Endothelial cell of umbilical vein (primary cell): ENCODE data around the gene CRP. TPM values are rescaled to one million over a fixed set of nuclear protein-coding genes. Genes with fewer than 3 reads are reported as not detected.

Experiments used
- BruUV-seq: library from RNA; stranded (reverse); fragments of 400-500 nt; replicated peaks from 2 replicates; lab custom pipeline; 2021; lab: Mats Ljungman, UMichigan
- CTCF ChIA-PET: fragments of 300-600, 350-600 bp; sonication (Branson Sonifier 250); formaldehyde crosslinking; loops from one replicate; lab custom pipeline; 2021; ENCODE audit warnings: antibody characterized with exemption, inconsistent platforms; lab: Charles Lee
- POLR2A ChIA-PET: fragments of 300-600, 350-600 bp; sonication (Branson Sonifier 250); formaldehyde crosslinking; loops from one replicate; lab custom pipeline; 2021; ENCODE audit warnings: antibody characterized with exemption, inconsistent platforms; lab: Charles Lee
- DNase-seq: peaks from one replicate; pipeline ENCODE4 v3.0.0-alpha.2; 2011; ENCODE audit warnings: low read depth, low spot score
- FAIRE-seq: peaks from 2 replicates; lab custom pipeline; 2011; peaks lifted over from hg19 to GRCh38; lab: Jason Lieb, UNC
- H2AFZ ChIP-seq: 2 replicates; pipeline ENCODE4 v1.6.0; 2012; ENCODE audit warnings: low read depth, low read length, control low read depth, inconsistent platforms
- H3K27ac ChIP-seq: 2 replicates; pipeline ENCODE4 v1.5.1; 2011; ENCODE audit warnings: low read depth, mild to moderate bottlenecking, control low read depth, low read length, moderate library complexity; ENCODE audit not compliant: insufficient read depth
- H3K27me3 ChIP-seq, 2 experiments: 2 replicates each; pipeline versions ENCODE4 v1.6.0 to v1.6.1; 2011; ENCODE audit warnings: low read length in 2 of 2, mixed read lengths in 1 of 2; ENCODE audit not compliant: control insufficient read depth in 2 of 2, insufficient read depth in 2 of 2
- H3K36me3 ChIP-seq, 2 experiments: 2 replicates in 1 of 2; 3 replicates in 1 of 2; pipeline ENCODE4 v1.5.1; 2011; ENCODE audit warnings: low read length in 2 of 2, mild to moderate bottlenecking in 1 of 2, moderate library complexity in 1 of 2; ENCODE audit not compliant: control insufficient read depth in 2 of 2, insufficient read depth in 2 of 2; ENCODE audit errors: extremely low read depth in 1 of 2
- H3K4me1 ChIP-seq: 3 replicates; pipeline ENCODE4 v1.5.1; 2011; ENCODE audit warnings: mild to moderate bottlenecking, low read length; ENCODE audit not compliant: control insufficient read depth, insufficient read depth; ENCODE audit errors: extremely low read depth
- H3K4me2 ChIP-seq: 2 replicates; pipeline ENCODE4 v1.6.1; 2011; ENCODE audit warnings: low read length, control low read depth, mixed read lengths; ENCODE audit not compliant: insufficient read depth
- H3K4me3 ChIP-seq, 3 experiments: fragments of 200-600 bp in 1 of 3; sonication (generic), shearing (Covaris generic) in 1 of 3; replicated peaks in 1 of 3; 2 replicates each; pipeline ENCODE4 v1.5.1; 2011 to 2016; ENCODE audit warnings: control low read depth in 3 of 3, low read length in 3 of 3, mild to moderate bottlenecking in 2 of 3, inconsistent platforms in 1 of 3, low read depth in 1 of 3, moderate library complexity in 1 of 3; ENCODE audit not compliant: insufficient read depth in 1 of 3
- H3K79me2 ChIP-seq: 2 replicates; pipeline ENCODE4 v1.6.0; 2012; ENCODE audit warnings: low read length, inconsistent platforms; ENCODE audit not compliant: control insufficient read depth, insufficient read depth
- H3K9ac ChIP-seq: replicated peaks from 2 replicates; pipeline ENCODE3; 2011; ENCODE audit warnings: low read length, control low read depth; ENCODE audit not compliant: insufficient read depth; ENCODE audit errors: extremely low read depth
- H3K9me1 ChIP-seq: replicated peaks from 3 replicates; pipeline ENCODE4 v1.6.0; 2011; ENCODE audit warnings: mild to moderate bottlenecking, low read length; ENCODE audit not compliant: control insufficient read depth, insufficient read depth; ENCODE audit errors: extremely low read depth
- H3K9me3 ChIP-seq: replicated peaks from 2 replicates; pipeline ENCODE4 v1.5.1; 2012; ENCODE audit warnings: low read length, inconsistent platforms; ENCODE audit not compliant: control insufficient read depth, insufficient read depth
- H4K20me1 ChIP-seq: replicated peaks from 2 replicates; pipeline ENCODE3; 2011; ENCODE audit warnings: mild to moderate bottlenecking, low read length; ENCODE audit not compliant: control insufficient read depth, insufficient read depth; ENCODE audit errors: extremely low read depth
- CTCF ChIP-seq, 2 donors: IDR thresholded peaks; 1 replicate in 1 of 2; 2 replicates in 1 of 2; pipeline ENCODE4 v1.5.1; 2011; ENCODE audit warnings: low read length in 2 of 2, mild to moderate bottlenecking in 2 of 2, moderate library complexity in 2 of 2, control low read depth in 1 of 2, inconsistent platforms in 1 of 2, low read depth in 1 of 2; ENCODE audit not compliant: insufficient read depth in 1 of 2; ENCODE audit errors: extremely low read depth in 1 of 2
- EZH2 ChIP-seq: IDR thresholded peaks from 2 replicates; pipeline ENCODE4 v1.6.1; 2012; ENCODE audit warnings: borderline replicate concordance, low read depth, mild to moderate bottlenecking, moderate library complexity, low read length, inconsistent platforms; ENCODE audit not compliant: severe bottlenecking
- FOS ChIP-seq: IDR thresholded peaks from 2 replicates; pipeline ENCODE4 v1.6.1; 2011; ENCODE audit warnings: mild to moderate bottlenecking, low read length, moderate library complexity, borderline replicate concordance; ENCODE audit not compliant: insufficient read depth
- GATA2 ChIP-seq: IDR thresholded peaks from 2 replicates; pipeline ENCODE4 v1.7.0; 2011; ENCODE audit warnings: low read depth, mild to moderate bottlenecking, moderate library complexity, mixed read lengths, low read length; ENCODE audit not compliant: insufficient read length, insufficient read depth
- JUN ChIP-seq: IDR thresholded peaks from 2 replicates; pipeline ENCODE4 v1.6.1; 2011; ENCODE audit warnings: borderline replicate concordance, low read depth; ENCODE audit not compliant: insufficient read length, insufficient read depth
- MAX ChIP-seq: IDR thresholded peaks from 2 replicates; pipeline ENCODE4 v1.6.1; 2011; ENCODE audit not compliant: insufficient read depth, insufficient read length
- MYC ChIP-seq: IDR thresholded peaks from one replicate; pipeline ENCODE4 v1.6.1; 2011; ENCODE audit warnings: mild to moderate bottlenecking, low read depth, low read length
- POLR2A ChIP-seq: IDR thresholded peaks from 2 replicates; pipeline ENCODE4 v1.6.1; 2012; ENCODE audit warnings: low read depth, mild to moderate bottlenecking, control low read depth, low read length
- POLR2AphosphoS5 ChIP-seq: IDR thresholded peaks from 2 replicates; pipeline ENCODE4 v1.6.1; 2012; ENCODE audit warnings: low read depth, mild to moderate bottlenecking, control low read depth, low read length, moderate library complexity; ENCODE audit not compliant: insufficient read depth
- dilution Hi-C: fragments of 300-500 bp; cut with MboI; formaldehyde crosslinking; loops from one replicate; pipeline ENCODE4 v1.15.0; 2019; ENCODE audit warnings: low sequenced_read_pairs; ENCODE audit not compliant: extremely low pct_ligation_motif_present
- intact Hi-C: fragments of 100-400 bp; cut with micrococcal nuclease; formaldehyde crosslinking; loops from one replicate; pipeline ENCODE4 v1.10.0; 2022
- polyA plus RNA-seq, 4 experiments: library from polyadenylated mRNA; depleted of rRNA in 3 of 4; stranded (reverse) in 3 of 4; unstranded in 1 of 4; fragments of >200 nt; gene quantifications; 2 replicates each; pipeline versions ENCODE4 v1.2.1 to v1.2.3, GENCODE V29; 2011 to 2012; ENCODE audit warnings: missing spikeins in 1 of 4
- total RNA-seq: library from RNA; stranded (reverse); gene quantifications from 2 replicates; pipeline ENCODE4 v1.2.3, GENCODE V29; 2021

CRP gene
- total and polyA plus RNA-seq, 2 donors (not counting 3 experiments of a cell fraction or from before 2014, with no cell fraction given) = not detected

- no TSS peak for BruUV-seq
- Histone ChIP-seq H3K79me2 (no peaks in the 10 kb centered on the region), H3K9ac (no peak overlapping the region), H3K4me3 (no peak overlapping the region), H3K4me1 (no peaks in the 10 kb centered on the region), H4K20me1 (no peaks in the 10 kb centered on the region), H3K4me2 (no peak overlapping the region), H3K27ac (no peak overlapping the region), H3K36me3 (no peaks in the 10 kb centered on the region), H3K9me1 (no peaks in the 10 kb centered on the region), H3K27me3 (no peaks in the 10 kb centered on the region), H2AFZ (no peak overlapping the region), H3K9me3 (no peaks in the 10 kb centered on the region)
- CTCF ChIA-PET = interaction anchor here (0.6 to 0.8 kb wide), 2 partner anchors 8 to 36 kb away, joined by 3 read pairs; no protein-coding TSS in a partner anchor
- dilution Hi-C loops (no loop called here), intact Hi-C loops (no loop called here)
- DNase-seq (no peak), FAIRE-seq (no peak)
- no peak for TF ChIP-seq EZH2
- TF ChIP-seq GATA2 = no peak
- TF ChIP-seq MYC = no peak
- no peak for TF ChIP-seq FOS
- no peak for TF ChIP-seq POLR2AphosphoS5
- TF ChIP-seq CTCF (IDR thresholded peaks at IDR 0.05; ENCODE audit: extremely low read depth in 1 of 2, insufficient read depth in 1 of 2, low read depth in 1 of 2, low read length in 2 of 2) = no peak
- TF ChIP-seq JUN = no peak
- TF ChIP-seq MAX = no peak
- no peak for TF ChIP-seq POLR2A
- POLR2A ChIA-PET = interaction anchor here (0.6 kb wide), 1 partner anchor 11 kb away, joined by 3 read pairs; no protein-coding TSS in a partner anchor
These were observed 1.5 kb upstream of the CRP start for GRCh38 chr1:159715855-159716254.
